H1 (cell line): ENCODE measurements around the gene CENPO. TPM values are rescaled to one million over a fixed set of nuclear protein-coding genes. Genes with fewer than 3 reads are reported as not detected.

Source experiments
- RAD21 ChIP-seq, 2 experiments: IDR thresholded peaks in 1 of 2; conservative IDR thresholded peaks in 1 of 2; 2 replicates each; pipeline ENCODE4 v1.6.1; 2011; ENCODE audit warnings: low read depth in 2 of 2, low read length in 2 of 2, improper control_type of control experiment in 1 of 2, inconsistent platforms in 1 of 2, mild to moderate bottlenecking in 1 of 2, moderate library complexity in 1 of 2
- polyA plus RNA-seq, 7 experiments: library from polyadenylated mRNA; depleted of rRNA in 3 of 7; stranded (reverse) in 5 of 7; unstranded in 2 of 7; fragments of >200 nt in 5 of 7; fragments of 200-250 nt in 2 of 7; gene quantifications; 1 replicate in 5 of 7; 2 replicates in 1 of 7; 4 replicates in 1 of 7; pipeline versions ENCODE4 v1.2.1 to v1.2.3, GENCODE V29; 2011 to 2013; ENCODE audit warnings: missing spikeins in 2 of 7, mixed read lengths in 2 of 7
- total RNA-seq: library from RNA; stranded (reverse); fragmentation: NEBNext Ultra II Directional; extraction: Animal tissue kit (Norgen Biotek cat#: 25700); gene quantifications from 2 replicates; pipeline ENCODE4 v1.2.1, GENCODE V29; 2021

Gene CENPO
- total and polyA plus RNA-seq, 2 of the 8 experiments (the other 6 are each of a cell fraction or from before 2014, with no cell fraction given): 34.4 to 46.3 TPM

- TF ChIP-seq RAD21 (IDR thresholded peaks at IDR 0.05 in 1 of 2, conservative IDR thresholded peaks at IDR 0.05 in 1 of 2; ENCODE audit: low read depth in 2 of 2, low read length in 2 of 2): no peak
- TF ChIP-seq, all 59 proteins: peak for 0
Observed at GRCh38 chr2:24785671-24786321, 7.4 kb upstream of the CENPO start (continued).
